GM12878 (cell line): Measurements from ENCODE around the gene FTL. TPM values are rescaled to one million over a fixed set of nuclear protein-coding genes. Genes with fewer than 3 reads are reported as not detected.

Experiments
- ATAC-seq: fragments of 200-7000 bp; cut with Tn5 transposase; 3 replicates; pipeline ENCODE4 v1.9.1; 2020; ENCODE audit warnings: mild to moderate bottlenecking, moderate library complexity
- BruUV-seq: library from RNA; stranded (reverse); fragments of 400-500 nt; replicated peaks from 2 replicates; lab custom pipeline; 2021; lab: Mats Ljungman, UMichigan
- CTCF ChIA-PET: fragments of 300-600 bp; sonication (Branson Sonifier 250); formaldehyde crosslinking; extraction: SDS; loops from one replicate; lab custom pipeline; 2021; ENCODE audit warnings: inconsistent platforms; lab: Yijun Ruan, JAX
- POLR2A ChIA-PET: fragments of 350-600 bp; formaldehyde crosslinking; extraction: SDS; loops from one replicate; lab custom pipeline; 2021; ENCODE audit warnings: inconsistent platforms; lab: Charles Lee
- RAD21 ChIA-PET: fragments of 300-600 bp; sonication (Branson Sonifier 250); formaldehyde crosslinking; loops from one replicate; lab custom pipeline; 2023; ENCODE audit warnings: antibody characterized with exemption; ENCODE audit not compliant: unreplicated experiment; lab: Charles Lee
- SMC1A ChIA-PET: fragments of 300-600 bp; sonication (Branson Sonifier 250); formaldehyde crosslinking; loops from one replicate; lab custom pipeline; 2023; ENCODE audit not compliant: unreplicated experiment, uncharacterized antibody; lab: Charles Lee
- DNase-seq: peaks from one replicate; pipeline ENCODE4 v3.0.0-alpha.2; 2011; ENCODE audit warnings: low read depth, low spot score
- FAIRE-seq: peaks from 3 replicates; lab custom pipeline; 2011; peaks lifted over from hg19 to GRCh38; lab: Jason Lieb, UNC
- H2AFZ ChIP-seq: 2 replicates; pipeline ENCODE4 v1.6.0; 2011; ENCODE audit warnings: low read depth, low read length, control low read depth; ENCODE audit not compliant: control insufficient read depth
- H3K27ac ChIP-seq: 2 replicates; pipeline ENCODE4 v1.5.1; 2011; ENCODE audit warnings: control low read depth; ENCODE audit not compliant: control insufficient read depth, insufficient read depth
- H3K27me3 ChIP-seq, 2 experiments: replicated peaks in 1 of 2; 2 replicates each; pipeline versions ENCODE4 v1.6.0 to v1.6.1; 2011; ENCODE audit warnings: low read length in 1 of 2; ENCODE audit not compliant: control insufficient read depth in 2 of 2, insufficient read depth in 2 of 2
- H3K36me3 ChIP-seq, 2 experiments: 2 replicates each; pipeline ENCODE4 v1.5.1; 2011; ENCODE audit warnings: low read length in 1 of 2; ENCODE audit not compliant: control insufficient read depth in 2 of 2, insufficient read depth in 2 of 2
- H3K4me1 ChIP-seq: 2 replicates; pipeline ENCODE4 v1.6.1; 2011; ENCODE audit warnings: mild to moderate bottlenecking, low read length, moderate library complexity, mixed read lengths; ENCODE audit not compliant: control insufficient read depth, insufficient read depth
- H3K4me2 ChIP-seq: 2 replicates; pipeline ENCODE4 v1.6.0; 2011; ENCODE audit warnings: control low read depth; ENCODE audit not compliant: control insufficient read depth, insufficient read depth
- H3K4me3 ChIP-seq: fragments of 200-600 bp; sonication (generic); 2 replicates; pipeline ENCODE4 v1.5.1; 2016
- H3K79me2 ChIP-seq: 2 replicates; pipeline ENCODE4 v1.6.0; 2011; ENCODE audit warnings: low read length; ENCODE audit not compliant: control insufficient read depth, insufficient read depth
- H3K9ac ChIP-seq: 2 replicates; pipeline ENCODE4 v1.8.0; 2011; ENCODE audit warnings: low read length, control low read depth, mixed read lengths; ENCODE audit not compliant: control insufficient read depth, insufficient read depth
- H3K9me3 ChIP-seq: replicated peaks from 3 replicates; pipeline ENCODE4 v1.5.1; 2011; ENCODE audit warnings: mild to moderate bottlenecking, low read length; ENCODE audit not compliant: control insufficient read depth, insufficient read depth
- H4K20me1 ChIP-seq: 2 replicates; pipeline ENCODE4 v1.6.0; 2011; ENCODE audit not compliant: control insufficient read depth, insufficient read depth
- CBFB ChIP-seq: IDR thresholded peaks from 2 replicates; pipeline ENCODE4 v1.6.1; 2016; ENCODE audit warnings: antibody characterized with exemption, low read depth
- CBX5 ChIP-seq: sonication (generic); IDR thresholded peaks from 2 replicates; pipeline ENCODE4 v1.6.1; 2016; ENCODE audit warnings: low read depth, moderate library complexity, mild to moderate bottlenecking, inconsistent platforms
- CHD1 ChIP-seq: IDR thresholded peaks from 2 replicates; pipeline ENCODE4 v1.6.1; 2012; ENCODE audit warnings: low read depth, low read length, improper control_type of control experiment
- CREB1 ChIP-seq: IDR thresholded peaks from 2 replicates; pipeline ENCODE4 v1.6.1; 2012; ENCODE audit warnings: low read depth, mild to moderate bottlenecking, inconsistent platforms
- E4F1 ChIP-seq: fragments of 450-650 bp; IDR thresholded peaks from 2 replicates; pipeline ENCODE4 v1.6.1; 2018; ENCODE audit warnings: borderline replicate concordance, mild to moderate bottlenecking; ENCODE audit not compliant: partially characterized antibody
- EGR1 ChIP-seq, 2 experiments: IDR thresholded peaks; 1 replicate in 1 of 2; 2 replicates in 1 of 2; pipeline ENCODE4 v1.6.1; 2011 to 2012; ENCODE audit warnings: low read depth in 2 of 2, low read length in 2 of 2, borderline replicate concordance in 1 of 2, mild to moderate bottlenecking in 1 of 2, moderate library complexity in 1 of 2
- EZH2 ChIP-seq: IDR thresholded peaks from 2 replicates; pipeline ENCODE4 v1.6.1; 2012; ENCODE audit warnings: low read depth, mild to moderate bottlenecking, control low read depth, inconsistent platforms, low read length, borderline replicate concordance; ENCODE audit not compliant: control insufficient read depth
- HDAC6 ChIP-seq: fragments of 200-600 bp; sonication (generic); IDR thresholded peaks from one replicate; pipeline ENCODE4 v1.8.0; 2017; ENCODE audit warnings: antibody characterized with exemption; ENCODE audit not compliant: unreplicated experiment
- IKZF2 ChIP-seq, 2 experiments: fragments of 450-650 bp; IDR thresholded peaks; 2 replicates each; pipeline ENCODE4 v1.6.1; 2017; ENCODE audit warnings: mild to moderate bottlenecking in 2 of 2, moderate library complexity in 2 of 2
- MYC ChIP-seq: IDR thresholded peaks from 2 replicates; pipeline ENCODE4 v1.6.1; 2011; ENCODE audit warnings: mild to moderate bottlenecking, low read length, moderate library complexity, inconsistent platforms; ENCODE audit not compliant: insufficient read depth, insufficient replicate concordance, insufficient read length, severe bottlenecking
- NFIC ChIP-seq: IDR thresholded peaks from 2 replicates; pipeline ENCODE4 v1.6.1; 2012; ENCODE audit warnings: low read depth, mild to moderate bottlenecking, inconsistent platforms, low read length, moderate library complexity
- NFYB ChIP-seq: IDR thresholded peaks from 2 replicates; pipeline ENCODE4 v1.6.1; 2011; ENCODE audit warnings: low read depth, mild to moderate bottlenecking, low read length, improper control_type of control experiment, moderate library complexity; ENCODE audit not compliant: insufficient read depth
- POLR2AphosphoS5 ChIP-seq: IDR thresholded peaks from 2 replicates; pipeline ENCODE4 v1.6.1; 2011; ENCODE audit warnings: mild to moderate bottlenecking, low read length, inconsistent platforms
- RAD51 ChIP-seq: fragments of 450-650 bp; IDR thresholded peaks from 2 replicates; pipeline ENCODE4 v1.6.1; 2016; ENCODE audit warnings: moderate library complexity, mild to moderate bottlenecking, inconsistent platforms
- RCOR1 ChIP-seq: conservative IDR thresholded peaks from 2 replicates; pipeline ENCODE4 v1.6.1; 2012; ENCODE audit warnings: low read depth, low read length, improper control_type of control experiment
- SREBF1 ChIP-seq: IDR thresholded peaks from 2 replicates; pipeline ENCODE4 v1.6.1; 2012; ENCODE audit warnings: mild to moderate bottlenecking, low read length
- STAT1 ChIP-seq: fragments of 450-650 bp; conservative IDR thresholded peaks from 2 replicates; pipeline ENCODE4 v1.6.1; 2014; ENCODE audit warnings: antibody characterized with exemption, mild to moderate bottlenecking
- TBL1XR1 ChIP-seq: IDR thresholded peaks from 2 replicates; pipeline ENCODE4 v1.6.1; 2012; ENCODE audit warnings: low read depth, low read length, improper control_type of control experiment
- YY1 ChIP-seq: IDR thresholded peaks from 2 replicates; pipeline ENCODE4 v1.6.1; 2011; ENCODE audit warnings: low read depth, mild to moderate bottlenecking, low read length
- ZSCAN29 ChIP-seq: fragments of 450-650 bp; IDR thresholded peaks from 2 replicates; pipeline ENCODE4 v1.6.1; 2017; ENCODE audit warnings: mild to moderate bottlenecking, moderate library complexity
- WGBS: methylation state at CpG from one replicate; pipeline ENCODE4 v1.1.6; 2016; ENCODE audit warnings: low lambda C conversion rate; ENCODE audit not compliant: insufficient replicate concordance, insufficient coverage; ENCODE audit errors: missing lambda C conversion rate; 5-methylcytosine and 5-hydroxymethylcytosine counted together
- in situ Hi-C: fragments of 300-500 bp; cut with MboI; formaldehyde crosslinking; loops from 9 replicates; pipeline ENCODE4 v1.14.3; 2018; ENCODE audit warnings: mixed read lengths
- intact Hi-C: fragments of 100-400 bp; cut with micrococcal nuclease; formaldehyde crosslinking; loops from one replicate; pipeline ENCODE4 v1.14.2; 2022; ENCODE audit not compliant: unreplicated experiment
- polyA plus RNA-seq, 11 experiments: library from polyadenylated mRNA; depleted of rRNA in 4 of 11; unstranded in 6 of 11; stranded (reverse) in 5 of 11; fragments of >200 nt; fragmentation: Nextera tagmentation in 4 of 11; fragmentation: Illumina TruSeq in 1 of 11; extraction: Ambion mirVana in 4 of 11; extraction: Trizol in 1 of 11; gene quantifications; 1 replicate in 1 of 11; 2 replicates in 10 of 11; pipeline versions ENCODE4 v1.2.1 to v1.2.3, GENCODE V29; 2011 to 2016; ENCODE audit warnings: inconsistent platforms in 2 of 11, missing spikeins in 2 of 11, low read depth in 1 of 11
- total RNA-seq, 4 experiments: library from RNA; depleted of rRNA in 3 of 4; stranded (reverse); fragments of >200 nt in 3 of 4; fragmentation: Illumina TruSeq in 1 of 4; extraction: Trizol in 1 of 4; gene quantifications; 2 replicates each; pipeline versions ENCODE4 v1.2.1 to v1.2.3, GENCODE V29; 2013 to 2021

Gene FTL
- total and polyA plus RNA-seq, 10 of the 15 experiments (the other 5 are each of a cell fraction or from before 2014, with no cell fraction given): 364 to 8,913 (median 1,595) TPM

- Histone ChIP-seq H3K36me3 (peaks cover 5 to 34% of the 10 kb centered on the region in 2 experiments), H3K79me2 (peaks cover 33% of the 10 kb centered on the region), H3K4me3 (peak overlapping the region; percentile 93; the same call in 1 of the 2 replicates), H3K4me2 (peak overlapping the region; percentile 99), H3K4me1 (peaks cover 32% of the 10 kb centered on the region), H3K9me3 (no peaks in the 10 kb centered on the region), H4K20me1 (no peaks in the 10 kb centered on the region), H2AFZ (no peak overlapping the region), H3K27me3 (no peaks in the 10 kb centered on the region), H3K9ac (peak overlapping the region; percentile 28; the same call in 1 of the 2 replicates), H3K27ac (peak overlapping the region; percentile 61)
- in situ Hi-C loops: no loop called here
- DNase-seq (no peak), ATAC-seq (no peak), FAIRE-seq (peak; percentile 78)
- intact Hi-C loops: loop anchor here (10.0 kb wide), 1 partner anchor 333 kb away; the partner anchor contains the start of gene DBP
- BruUV-seq: no TSS peak
- CTCF ChIA-PET: interaction anchor here (0.6 to 3.1 kb wide), 13 partner anchors 25 to 376 kb away, joined by 3 to 31 read pairs (median 5); partner anchors contain the start of genes CA11, GYS1, NUCB1 and RUVBL2
- SMC1A ChIA-PET: interaction anchor here (0.9 to 3.2 kb wide), 11 partner anchors 10 to 179 kb away, joined by 3 to 28 read pairs (median 5); partner anchors contain the start of genes GYS1, HSD17B14 and RUVBL2
- 64% methylated on average over 14 of the region's 14 CpGs for WGBS
- RAD21 ChIA-PET: interaction anchor here (0.6 to 1.7 kb wide), 11 partner anchors 10 to 177 kb away, joined by 3 to 8 read pairs (median 4); partner anchors contain the start of genes GYS1, PPP1R15A and RUVBL2
- POLR2A ChIA-PET: interaction anchor here (0.6 to 4.2 kb wide), 12 partner anchors 12 to 179 kb away, joined by 3 to 53 read pairs (median 6); partner anchors contain the start of genes BAX, GYS1, NUCB1 and PPP1R15A
- no peak for TF ChIP-seq ZSCAN29
- 0 out of 2 replicates have a peak, but pooled peaks have one; percentile 35 for TF ChIP-seq YY1
- no peak for TF ChIP-seq MYC
- TF ChIP-seq STAT1: no peak
- no peak for TF ChIP-seq EZH2
- no peak for TF ChIP-seq CBFB
- no peak for TF ChIP-seq CHD1
- no peak for TF ChIP-seq EGR1 (IDR thresholded peaks at IDR 0.05; ENCODE audit: borderline replicate concordance in 1 of 2, low read depth in 2 of 2, low read length in 2 of 2)
- peak; percentile 70 for TF ChIP-seq RAD51
- TF ChIP-seq POLR2AphosphoS5: peak; percentile 85; the same call in 1 of the 2 replicates
- no peak for TF ChIP-seq TBL1XR1
- TF ChIP-seq NFYB: no peak
- TF ChIP-seq IKZF2 (IDR thresholded peaks at IDR 0.05): peak; percentile 62 to 67
- TF ChIP-seq SREBF1: no peak
- TF ChIP-seq HDAC6: no peak
- no peak for TF ChIP-seq NFIC
- no peak for TF ChIP-seq E4F1
- no peak for TF ChIP-seq RCOR1
- TF ChIP-seq CBX5: no peak
- TF ChIP-seq CREB1: no peak
Observed at GRCh38 chr19:48967346-48968178, 2.5 kb downstream of the FTL start.
